ENCODE results near the gene AP1S3. TPM values are rescaled to one million over a fixed set of nuclear protein-coding genes. Genes with fewer than 3 reads are reported as not detected.

AP1S3 gene
- total RNA-seq, 1 donor from 2014 or later = 4.1 TPM

DNA sequence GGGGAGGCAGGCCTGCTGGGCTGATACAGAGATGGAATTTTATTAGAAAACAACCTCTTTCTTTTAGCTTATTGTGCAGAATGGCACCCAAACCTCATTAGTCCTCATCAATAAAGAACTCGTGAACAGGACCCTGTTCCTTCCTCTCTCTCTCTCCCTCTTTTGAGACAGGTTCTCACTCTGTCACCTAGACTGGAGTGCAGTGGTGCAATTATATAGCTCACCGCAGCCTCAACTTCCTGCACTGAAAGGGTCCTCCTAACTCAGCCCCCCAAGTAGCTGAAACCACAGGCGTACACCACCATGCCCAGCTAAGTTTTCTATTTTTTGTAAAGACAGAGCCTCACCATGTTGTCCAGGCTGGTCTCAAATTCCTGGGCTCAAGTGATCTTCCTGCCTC, 21.7 kb upstream of the AP1S3 start:
- no peaks in the 10 kb centered on the region for H3K36me3 Mint-ChIP-seq (ENCODE audit: low read depth)
- no peak overlapping the region for H3K4me3 Mint-ChIP-seq
- H3K9me3 Mint-ChIP-seq = no peaks in the 10 kb centered on the region
- no peaks in the 10 kb centered on the region for H3K27me3 Mint-ChIP-seq (ENCODE audit: low read depth)
- H3K27ac Mint-ChIP-seq (ENCODE audit: unreplicated experiment) = no peak overlapping the region
- TF ChIP-seq, protein P1, sequence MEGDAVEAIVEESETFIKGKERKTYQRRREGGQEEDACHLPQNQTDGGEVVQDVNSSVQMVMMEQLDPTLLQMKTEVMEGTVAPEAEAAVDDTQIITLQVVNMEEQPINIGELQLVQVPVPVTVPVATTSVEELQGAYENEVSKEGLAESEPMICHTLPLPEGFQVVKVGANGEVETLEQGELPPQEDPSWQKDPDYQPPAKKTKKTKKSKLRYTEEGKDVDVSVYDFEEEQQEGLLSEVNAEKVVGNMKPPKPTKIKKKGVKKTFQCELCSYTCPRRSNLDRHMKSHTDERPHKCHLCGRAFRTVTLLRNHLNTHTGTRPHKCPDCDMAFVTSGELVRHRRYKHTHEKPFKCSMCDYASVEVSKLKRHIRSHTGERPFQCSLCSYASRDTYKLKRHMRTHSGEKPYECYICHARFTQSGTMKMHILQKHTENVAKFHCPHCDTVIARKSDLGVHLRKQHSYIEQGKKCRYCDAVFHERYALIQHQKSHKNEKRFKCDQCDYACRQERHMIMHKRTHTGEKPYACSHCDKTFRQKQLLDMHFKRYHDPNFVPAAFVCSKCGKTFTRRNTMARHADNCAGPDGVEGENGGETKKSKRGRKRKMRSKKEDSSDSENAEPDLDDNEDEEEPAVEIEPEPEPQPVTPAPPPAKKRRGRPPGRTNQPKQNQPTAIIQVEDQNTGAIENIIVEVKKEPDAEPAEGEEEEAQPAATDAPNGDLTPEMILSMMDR (conservative IDR thresholded peaks at IDR 0.05) = no peak
- H3K4me1 Mint-ChIP-seq = no peaks in the 10 kb centered on the region
- DNase-seq (ENCODE audit: low read depth, low spot score) = no peak

DNA sequence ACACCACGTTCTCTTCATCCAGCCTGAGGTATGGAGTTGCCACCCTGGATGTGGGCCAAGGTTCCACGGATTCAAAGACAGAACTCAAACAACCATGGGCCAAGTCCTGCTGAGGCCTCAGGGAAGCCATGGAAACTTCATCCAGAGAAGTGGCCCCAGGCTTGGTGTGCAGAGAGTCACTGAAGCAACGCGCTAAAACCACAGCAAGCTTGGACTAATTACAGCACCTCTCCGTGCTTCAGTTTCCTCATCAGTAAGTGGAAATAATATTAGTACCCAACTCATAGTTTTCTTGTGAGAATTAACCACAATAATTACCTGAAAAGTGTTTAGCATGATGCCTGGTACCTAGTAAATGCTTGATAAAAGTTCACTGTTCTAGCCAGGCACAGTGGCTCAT, 19.2 kb upstream of the AP1S3 start:
- H3K27me3 Mint-ChIP-seq (ENCODE audit: low read depth) = no peaks in the 10 kb centered on the region
- TF ChIP-seq, protein P1 (conservative IDR thresholded peaks at IDR 0.05) = no peak
- H3K4me3 Mint-ChIP-seq = no peak overlapping the region
- H3K4me1 Mint-ChIP-seq = no peaks in the 10 kb centered on the region
- DNase-seq (ENCODE audit: low read depth, low spot score) = no peak
- no peaks in the 10 kb centered on the region for H3K9me3 Mint-ChIP-seq
- H3K36me3 Mint-ChIP-seq (ENCODE audit: low read depth) = peaks cover 3% of the 10 kb centered on the region
- H3K27ac Mint-ChIP-seq (ENCODE audit: unreplicated experiment) = no peak overlapping the region

DNA sequence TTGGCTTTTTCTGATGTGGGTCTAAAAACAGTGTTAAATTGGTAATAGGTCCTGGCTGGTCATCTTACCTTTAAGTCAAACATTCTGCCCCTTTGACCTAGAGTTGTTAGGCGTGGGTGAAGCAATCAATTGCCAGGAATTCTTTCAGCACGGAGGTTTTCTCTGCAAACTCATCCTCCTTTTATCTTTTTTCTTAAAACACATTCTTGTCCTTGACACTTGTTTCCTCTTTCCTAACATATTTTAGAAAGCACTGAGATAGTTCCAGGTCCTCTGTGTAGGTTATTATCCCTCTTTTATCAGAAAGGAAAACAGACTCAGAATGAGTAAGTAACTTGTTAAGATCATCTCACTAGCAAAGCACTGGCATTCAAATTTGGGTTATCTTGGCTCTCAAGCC, 18.6 kb upstream of the AP1S3 start:
- Mint-ChIP-seq H3K27me3 (ENCODE audit: low read depth) (no peaks in the 10 kb centered on the region), H3K4me1 (no peaks in the 10 kb centered on the region), H3K36me3 (ENCODE audit: low read depth) (peaks cover 7% of the 10 kb centered on the region), H3K4me3 (no peak overlapping the region), H3K27ac (ENCODE audit: unreplicated experiment) (no peak overlapping the region), H3K9me3 (peaks cover 3% of the 10 kb centered on the region)
- TF ChIP-seq, protein P1 (conservative IDR thresholded peaks at IDR 0.05) = no peak
- DNase-seq (ENCODE audit: low read depth, low spot score) = no peak

DNA sequence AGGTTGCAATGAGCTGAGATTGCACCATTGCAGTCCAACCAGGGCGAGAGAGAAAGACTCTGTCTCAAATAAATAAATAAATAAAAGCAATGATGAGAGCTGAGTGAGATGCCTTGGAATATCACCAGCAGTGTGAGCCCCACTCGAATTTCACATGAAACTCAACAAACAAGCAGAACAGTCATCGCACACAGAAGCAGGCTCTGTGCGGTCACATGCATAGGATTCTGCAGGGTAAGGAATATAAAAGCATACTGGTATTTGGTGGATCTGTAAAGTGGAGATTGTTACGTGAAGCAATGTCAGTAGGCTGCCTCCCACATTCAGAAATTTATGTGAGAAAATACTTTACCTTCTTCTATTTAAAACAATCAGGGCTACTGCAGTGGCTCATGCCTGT, 18.0 kb upstream of the AP1S3 start:
- DNase-seq (ENCODE audit: low read depth, low spot score) = no peak
- H3K4me1 Mint-ChIP-seq = no peaks in the 10 kb centered on the region
- no peak overlapping the region for H3K27ac Mint-ChIP-seq (ENCODE audit: unreplicated experiment)
- no peak overlapping the region for H3K4me3 Mint-ChIP-seq
- H3K27me3 Mint-ChIP-seq (ENCODE audit: low read depth) = no peaks in the 10 kb centered on the region
- peaks cover 13% of the 10 kb centered on the region for H3K36me3 Mint-ChIP-seq (ENCODE audit: low read depth)
- peaks cover 5% of the 10 kb centered on the region for H3K9me3 Mint-ChIP-seq
- TF ChIP-seq, protein P1 (conservative IDR thresholded peaks at IDR 0.05) = no peak

DNA sequence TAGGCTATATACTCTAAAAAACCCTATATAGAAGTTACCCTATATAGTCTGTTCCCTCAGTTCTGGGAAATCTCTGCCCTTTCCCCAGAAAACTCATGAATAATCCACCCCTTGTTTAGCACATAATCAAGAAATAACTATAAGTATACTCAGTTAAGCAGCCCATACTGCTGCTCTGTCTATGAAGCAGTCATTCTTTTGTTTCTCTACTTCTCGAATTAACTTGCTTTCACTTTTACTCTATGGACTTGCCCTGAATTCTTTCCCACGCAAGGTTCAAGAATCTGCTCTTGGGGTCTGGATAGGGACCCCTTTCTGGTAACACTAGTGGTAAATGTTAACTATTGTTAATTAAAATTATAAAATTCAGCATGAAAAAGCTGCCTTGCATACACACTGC, 17.4 kb upstream of the AP1S3 start:
- Mint-ChIP-seq H3K9me3 (peaks cover 8% of the 10 kb centered on the region), H3K4me3 (no peak overlapping the region), H3K27me3 (ENCODE audit: low read depth) (no peaks in the 10 kb centered on the region), H3K36me3 (ENCODE audit: low read depth) (peaks cover 17% of the 10 kb centered on the region), H3K4me1 (no peaks in the 10 kb centered on the region), H3K27ac (ENCODE audit: unreplicated experiment) (no peak overlapping the region)
- DNase-seq (ENCODE audit: low read depth, low spot score) = no peak
- TF ChIP-seq, protein P1 (conservative IDR thresholded peaks at IDR 0.05) = no peak

DNA sequence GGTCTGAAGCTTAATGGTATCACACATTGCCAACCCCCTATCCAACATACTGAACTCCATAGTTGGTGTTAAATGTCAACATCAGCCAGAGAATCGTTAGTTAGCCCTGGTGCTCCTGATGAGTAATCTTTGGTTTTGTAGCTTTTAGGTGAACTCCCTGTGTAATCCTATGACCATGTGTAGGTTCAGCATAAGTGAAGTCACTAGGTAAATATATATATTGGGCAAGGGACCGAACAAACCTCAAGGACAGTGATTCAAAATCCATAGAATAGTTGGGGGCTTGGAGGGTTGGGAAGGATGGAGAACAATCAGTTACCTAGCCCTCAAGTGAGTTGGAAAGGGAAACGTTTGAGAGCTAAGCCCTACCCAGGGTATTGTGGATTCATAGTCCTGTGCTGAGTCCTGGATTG, 16.0 kb upstream of the AP1S3 start:
- no peaks in the 10 kb centered on the region for H3K4me1 Mint-ChIP-seq
- H3K9me3 Mint-ChIP-seq = peaks cover 16% of the 10 kb centered on the region
- no peak overlapping the region for H3K4me3 Mint-ChIP-seq
- H3K27me3 Mint-ChIP-seq (ENCODE audit: low read depth) = no peaks in the 10 kb centered on the region
- no peak overlapping the region for H3K27ac Mint-ChIP-seq (ENCODE audit: unreplicated experiment)
- TF ChIP-seq, protein P1 (conservative IDR thresholded peaks at IDR 0.05) = no peak
- peaks cover 25% of the 10 kb centered on the region for H3K36me3 Mint-ChIP-seq (ENCODE audit: low read depth)
- DNase-seq (ENCODE audit: low read depth, low spot score) = no peak

Data from neural crest cell (in vitro differentiated cells).